Measurements from ENCODE around the gene BTRC. TPM values are rescaled to one million over a fixed set of nuclear protein-coding genes. Genes with fewer than 3 reads are reported as not detected.

BTRC gene
- total and polyA plus RNA-seq, 7 donors, result 6.1 to 19.3 (median 16.4) TPM

- ATAC-seq, result no peak
- WGBS, 3 donors, result 82 to 87% (median 83%) methylated on average over 15 of the region's 15 CpGs
- Histone ChIP-seq H3K27me3 (ENCODE audit: insufficient read depth in 3 of 3, low read length in 2 of 3) (peaks cover 0 to 44% (median 12%) of the 10 kb centered on the region in 3 donors), H3K9me3 (no peaks in the 10 kb centered on the region), H3K36me3 (ENCODE audit: insufficient read depth in 1 of 2, low read depth in 1 of 2) (no peaks in the 10 kb centered on the region), H3K4me3 (no peak overlapping the region), H3K27ac (no peak overlapping the region), H3K4me1 (no peaks in the 10 kb centered on the region)
- DNase-seq, result peak in 1 of 2 donors; percentile 48
- intact Hi-C loops (cut with DNase I), result no loop called here
- TF ChIP-seq, protein P1, sequence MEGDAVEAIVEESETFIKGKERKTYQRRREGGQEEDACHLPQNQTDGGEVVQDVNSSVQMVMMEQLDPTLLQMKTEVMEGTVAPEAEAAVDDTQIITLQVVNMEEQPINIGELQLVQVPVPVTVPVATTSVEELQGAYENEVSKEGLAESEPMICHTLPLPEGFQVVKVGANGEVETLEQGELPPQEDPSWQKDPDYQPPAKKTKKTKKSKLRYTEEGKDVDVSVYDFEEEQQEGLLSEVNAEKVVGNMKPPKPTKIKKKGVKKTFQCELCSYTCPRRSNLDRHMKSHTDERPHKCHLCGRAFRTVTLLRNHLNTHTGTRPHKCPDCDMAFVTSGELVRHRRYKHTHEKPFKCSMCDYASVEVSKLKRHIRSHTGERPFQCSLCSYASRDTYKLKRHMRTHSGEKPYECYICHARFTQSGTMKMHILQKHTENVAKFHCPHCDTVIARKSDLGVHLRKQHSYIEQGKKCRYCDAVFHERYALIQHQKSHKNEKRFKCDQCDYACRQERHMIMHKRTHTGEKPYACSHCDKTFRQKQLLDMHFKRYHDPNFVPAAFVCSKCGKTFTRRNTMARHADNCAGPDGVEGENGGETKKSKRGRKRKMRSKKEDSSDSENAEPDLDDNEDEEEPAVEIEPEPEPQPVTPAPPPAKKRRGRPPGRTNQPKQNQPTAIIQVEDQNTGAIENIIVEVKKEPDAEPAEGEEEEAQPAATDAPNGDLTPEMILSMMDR (IDR thresholded peaks at IDR 0.05), result no peak
Measured at GRCh38 chr10:101564490-101564991, 210.6 kb downstream of the BTRC start.

- no peaks in the 10 kb centered on the region for H3K4me1 ChIP-seq
- no peaks in the 10 kb centered on the region for H3K9me3 ChIP-seq
- H3K4me3 ChIP-seq, result no peak overlapping the region
- no peak overlapping the region for H3K27ac ChIP-seq
- TF ChIP-seq, protein P1 (IDR thresholded peaks at IDR 0.05), result no peak
- WGBS, 3 donors, result 84 to 93% (median 86%) methylated on average over 5 of the region's 5 CpGs
- H3K36me3 ChIP-seq (ENCODE audit: insufficient read depth in 1 of 2, low read depth in 1 of 2), result no peaks in the 10 kb centered on the region
- DNase-seq (peak in 1 of 2 donors; percentile 12), ATAC-seq (no peak)
- intact Hi-C loops (cut with DNase I), result no loop called here
- peaks cover 0 to 50% (median 13%) of the 10 kb centered on the region in 3 donors for H3K27me3 ChIP-seq (ENCODE audit: insufficient read depth in 3 of 3, low read length in 2 of 3)
Measured at GRCh38 chr10:101565370-101565900, 211.5 kb downstream of the BTRC start.

- Histone ChIP-seq H3K4me3 (no peak overlapping the region), H3K4me1 (no peaks in the 10 kb centered on the region), H3K36me3 (ENCODE audit: insufficient read depth in 1 of 2, low read depth in 1 of 2) (no peaks in the 10 kb centered on the region), H3K27ac (no peak overlapping the region), H3K27me3 (ENCODE audit: insufficient read depth in 3 of 3, low read length in 2 of 3) (peaks cover 0 to 50% (median 13%) of the 10 kb centered on the region in 3 donors), H3K9me3 (no peaks in the 10 kb centered on the region)
- intact Hi-C loops (cut with DNase I), result no loop called here
- TF ChIP-seq, protein P1 (IDR thresholded peaks at IDR 0.05), result no peak
- ATAC-seq, result no peak
- WGBS, 3 donors, result 67 to 71% (median 70%) methylated on average over 8 of the region's 8 CpGs
- DNase-seq, result peak in 1 of 2 donors; percentile 19
Measured at GRCh38 chr10:101565936-101566332, 212.0 kb downstream of the BTRC start.

GRCh38 chr10:101566333-101567164 is 212.6 kb downstream of the BTRC start:
- TF ChIP-seq, protein P1 (IDR thresholded peaks at IDR 0.05), result no peak
- 9 to 14% (median 11%) methylated on average over 50 to 59 of the region's 59 CpGs for WGBS, 3 donors
- H3K4me1 ChIP-seq, result no peaks in the 10 kb centered on the region
- H3K9me3 ChIP-seq, result no peaks in the 10 kb centered on the region
- H3K27ac ChIP-seq, result no peak overlapping the region
- ATAC-seq (peak in 3 of 4 donors; percentile 16 to 20 (median 19)), DNase-seq (peak; percentile 34 to 52)
- peaks cover 0 to 50% (median 13%) of the 10 kb centered on the region in 3 donors for H3K27me3 ChIP-seq (ENCODE audit: insufficient read depth in 3 of 3, low read length in 2 of 3)
- no peaks in the 10 kb centered on the region for H3K36me3 ChIP-seq (ENCODE audit: insufficient read depth in 1 of 2, low read depth in 1 of 2)
- intact Hi-C loops (cut with DNase I), result no loop called here
- peak overlapping the region; percentile 49 for H3K4me3 ChIP-seq

Data from psoas muscle (tissue), 8 donors.